ENCODE data around the gene BBS9. TPM values are rescaled to one million over a fixed set of nuclear protein-coding genes. Genes with fewer than 3 reads are reported as not detected.
"Not testable (repeated sequence)": the region's sequence is repeated elsewhere in the genome, so short reads cannot be mapped to it uniquely, and the experiment has no call there.

BBS9 gene
- total RNA-seq, 6 experiments from 2014 or later: 3.0 to 8.0 (median 6.6) TPM

GRCh38 chr7:33251301-33251700, 121.9 kb downstream of the BBS9 start:
- Histone ChIP-seq H3K4me1 (no peaks in the 10 kb centered on the region), H3K4me3 (no peak overlapping the region), H3K27ac (no peak overlapping the region), H3K9me3 (no peaks in the 10 kb centered on the region), H3K27me3 (no peaks in the 10 kb centered on the region), H3K36me3 (no peaks in the 10 kb centered on the region)
- intact Hi-C loops (cut with DNase I): no loop called here
- ATAC-seq (no peak), DNase-seq (no peak)
- no peak for TF ChIP-seq CTCF (IDR thresholded peaks at IDR 0.05)
- no peak for TF ChIP-seq POLR2A (IDR thresholded peaks at IDR 0.05)

- peaks cover 0 to 6% (median 0%) of the 10 kb centered on the region in 4 donors for H3K4me1 ChIP-seq
- no peak overlapping the region for H3K27ac ChIP-seq
- H3K4me3 ChIP-seq: no peak overlapping the region
- H3K36me3 ChIP-seq: no peaks in the 10 kb centered on the region
- ATAC-seq (peak; percentile 56 to 83 (median 64)), DNase-seq (no peak)
- intact Hi-C loops (cut with DNase I): no loop called here
- TF ChIP-seq POLR2A (IDR thresholded peaks at IDR 0.05) (no peak), CTCF (IDR thresholded peaks at IDR 0.05) (no peak)
- H3K27me3 ChIP-seq: no peaks in the 10 kb centered on the region
- no peaks in the 10 kb centered on the region for H3K9me3 ChIP-seq
Observed at GRCh38 chr7:33258491-33258951, 129.2 kb downstream of the BBS9 start.

GRCh38 chr7:33261585-33261984, 132.2 kb downstream of the BBS9 start:
- WGBS (ENCODE audit: insufficient coverage, low coverage, low lambda C conversion rate, missing lambda C conversion rate): 68% methylated on average over 3 of the region's 3 CpGs
- Histone ChIP-seq H3K27me3 (no peaks in the 10 kb centered on the region), H3K4me3 (no peak overlapping the region), H3K4me1 (peaks cover 0 to 6% (median 0%) of the 10 kb centered on the region in 4 donors), H3K9me3 (no peaks in the 10 kb centered on the region), H3K36me3 (no peaks in the 10 kb centered on the region), H3K27ac (no peak overlapping the region)
- TF ChIP-seq POLR2A (IDR thresholded peaks at IDR 0.05): no peak
- TF ChIP-seq CTCF (IDR thresholded peaks at IDR 0.05): no peak
- ATAC-seq (no peak), DNase-seq (no peak)
- intact Hi-C loops (cut with DNase I): no loop called here

- no peaks in the 10 kb centered on the region for H3K27me3 ChIP-seq
- H3K27ac ChIP-seq: no peak overlapping the region
- peaks cover 0 to 6% (median 0%) of the 10 kb centered on the region in 4 donors for H3K4me1 ChIP-seq
- ATAC-seq (no peak), DNase-seq (no peak)
- 64% methylated on average over 3 of the region's 3 CpGs for WGBS (ENCODE audit: insufficient coverage, low coverage, low lambda C conversion rate, missing lambda C conversion rate)
- H3K36me3 ChIP-seq: no peaks in the 10 kb centered on the region
- intact Hi-C loops (cut with DNase I): no loop called here
- no peaks in the 10 kb centered on the region for H3K9me3 ChIP-seq
- no peak for TF ChIP-seq CTCF (IDR thresholded peaks at IDR 0.05)
- H3K4me3 ChIP-seq: no peak overlapping the region
Observed at GRCh38 chr7:33262476-33262875, 133.1 kb downstream of the BBS9 start.

- intact Hi-C loops (cut with DNase I); H3K27ac ChIP-seq; H3K36me3 ChIP-seq; H3K4me3 ChIP-seq; H3K9me3 ChIP-seq; DNase-seq; H3K4me1 ChIP-seq; H3K27me3 ChIP-seq; ATAC-seq: not testable (repeated sequence)
- WGBS (ENCODE audit: insufficient coverage, low coverage, low lambda C conversion rate, missing lambda C conversion rate): 97% methylated on average over 4 of the region's 4 CpGs
Observed at GRCh38 chr7:33271839-33272371, 142.5 kb downstream of the BBS9 start.

All from right lobe of liver (tissue), 6 donors.